Measurements from ENCODE around the gene HAX1.
"Not testable (repeated sequence)": the region's sequence is repeated elsewhere in the genome, so short reads cannot be mapped to it uniquely, and the experiment has no call there.

HAX1 gene

DNA sequence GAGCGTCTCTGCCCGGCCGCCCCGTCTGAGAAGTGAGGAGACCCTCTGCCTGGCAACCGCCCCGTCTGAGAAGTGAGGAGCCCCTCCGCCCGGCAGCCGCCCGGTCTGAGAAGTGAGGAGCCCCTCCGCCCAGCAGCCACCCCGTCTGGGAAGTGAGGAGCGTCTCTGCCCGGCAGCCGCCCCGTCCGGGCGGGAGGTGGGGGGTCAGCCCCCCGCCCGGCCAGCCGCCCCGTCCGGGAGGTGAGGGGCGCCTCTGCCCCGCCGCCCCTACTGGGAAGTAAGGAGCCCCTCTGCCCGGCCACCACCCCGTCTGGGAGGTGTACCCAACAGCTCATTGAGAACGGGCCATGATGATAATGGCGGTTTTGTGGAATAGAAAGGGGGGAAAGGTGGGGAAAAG is 15.2 kb downstream of the HAX1 start:
- DNase-seq: not testable (repeated sequence)

DNA sequence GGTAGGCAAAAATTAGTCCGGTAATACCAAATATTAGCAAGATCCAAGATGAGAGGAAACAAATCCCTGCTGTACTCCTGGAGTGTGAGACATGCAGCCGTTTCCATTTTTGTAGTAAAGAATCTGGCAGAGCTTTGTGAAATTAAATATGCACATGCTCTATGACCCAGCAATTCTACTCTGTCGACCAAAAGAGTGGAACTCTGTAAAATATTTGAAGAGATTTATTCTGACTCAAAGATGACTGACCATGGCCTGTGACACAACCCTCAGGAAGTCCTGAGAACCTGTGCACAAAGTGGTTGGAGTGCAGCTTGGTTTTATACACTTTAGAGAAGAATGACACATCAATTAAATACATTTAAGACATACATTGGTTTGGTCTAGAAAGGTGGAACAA is 16.2 kb downstream of the HAX1 start:
- DNase-seq: no peak

DNA sequence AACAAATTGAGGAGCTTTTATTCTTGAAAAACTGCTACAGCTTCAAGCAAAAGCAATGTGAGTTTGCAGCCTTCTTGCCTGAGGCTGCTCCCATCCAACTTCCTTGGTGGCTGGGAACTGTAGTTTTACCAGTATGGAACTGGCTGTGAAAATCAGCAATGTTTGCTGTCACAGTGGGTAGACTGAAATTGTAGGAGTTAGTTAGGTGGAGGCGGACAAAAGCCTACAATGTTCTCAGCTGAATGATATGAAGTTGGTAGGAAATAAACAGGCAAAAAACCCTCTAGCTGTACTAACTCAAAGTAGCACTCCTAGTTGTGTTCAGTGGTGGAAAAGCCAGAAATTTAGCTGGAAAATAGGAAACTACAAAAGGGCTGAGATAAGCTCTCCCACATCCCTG is 18.5 kb downstream of the HAX1 start:
- no peak for DNase-seq

DNA sequence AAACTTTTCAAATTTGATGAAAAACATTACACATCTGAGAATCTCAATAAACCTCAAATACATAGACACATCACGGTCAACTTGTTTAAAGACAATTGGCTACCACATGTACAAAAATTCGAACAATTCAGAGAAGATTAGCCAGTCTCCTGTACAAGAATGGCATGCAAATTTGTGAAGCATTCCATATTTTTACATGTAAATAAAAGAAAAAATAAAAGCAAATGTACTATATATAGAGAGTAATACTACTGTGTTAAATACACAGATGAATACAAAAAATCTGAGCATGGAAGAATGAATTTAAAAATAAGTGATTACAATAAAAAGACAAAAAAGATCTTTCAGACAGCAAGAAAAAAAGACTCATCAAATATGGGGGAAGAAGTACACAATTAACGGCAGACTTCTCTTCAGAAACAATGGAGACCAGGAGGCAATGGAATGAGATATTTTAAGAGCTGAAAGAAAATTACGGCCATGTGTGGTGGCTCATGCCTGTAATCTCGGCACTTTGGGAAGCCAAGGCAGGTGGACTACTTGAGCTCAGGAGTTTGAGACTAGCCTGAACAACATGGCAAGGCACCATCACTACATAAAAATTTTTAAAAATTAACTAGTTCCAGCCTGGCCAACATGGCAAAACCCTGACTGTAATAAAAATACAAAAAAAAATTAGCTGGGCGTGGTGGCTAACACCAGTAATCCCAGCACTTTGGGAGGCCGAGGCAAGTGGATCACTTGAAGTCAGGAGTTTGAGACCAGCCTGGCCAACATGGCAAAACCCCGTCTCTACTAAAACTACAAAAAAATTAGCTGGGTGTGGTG is 23.2 kb downstream of the HAX1 start:
- DNase-seq: no peak

DNA sequence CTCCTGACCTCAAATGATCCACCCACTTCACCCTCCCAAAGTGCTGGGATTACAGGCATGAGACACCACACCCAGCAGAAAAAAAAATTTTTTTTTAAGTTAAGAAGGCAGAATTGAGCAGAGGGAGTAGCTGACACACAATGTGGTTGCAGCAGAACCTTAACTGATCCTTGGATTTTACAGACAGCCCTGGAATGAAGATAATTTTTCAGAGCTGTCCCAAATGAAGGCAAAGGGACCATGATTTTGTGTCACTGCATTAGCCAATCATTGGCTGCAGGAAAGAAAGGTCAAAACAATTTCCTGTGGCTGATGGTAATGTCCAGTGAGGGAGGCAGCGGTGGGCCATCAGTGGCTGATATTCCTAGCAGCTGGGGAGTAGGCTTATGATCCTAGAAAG is 29.2 kb downstream of the HAX1 start:
- no peak for DNase-seq

DNA sequence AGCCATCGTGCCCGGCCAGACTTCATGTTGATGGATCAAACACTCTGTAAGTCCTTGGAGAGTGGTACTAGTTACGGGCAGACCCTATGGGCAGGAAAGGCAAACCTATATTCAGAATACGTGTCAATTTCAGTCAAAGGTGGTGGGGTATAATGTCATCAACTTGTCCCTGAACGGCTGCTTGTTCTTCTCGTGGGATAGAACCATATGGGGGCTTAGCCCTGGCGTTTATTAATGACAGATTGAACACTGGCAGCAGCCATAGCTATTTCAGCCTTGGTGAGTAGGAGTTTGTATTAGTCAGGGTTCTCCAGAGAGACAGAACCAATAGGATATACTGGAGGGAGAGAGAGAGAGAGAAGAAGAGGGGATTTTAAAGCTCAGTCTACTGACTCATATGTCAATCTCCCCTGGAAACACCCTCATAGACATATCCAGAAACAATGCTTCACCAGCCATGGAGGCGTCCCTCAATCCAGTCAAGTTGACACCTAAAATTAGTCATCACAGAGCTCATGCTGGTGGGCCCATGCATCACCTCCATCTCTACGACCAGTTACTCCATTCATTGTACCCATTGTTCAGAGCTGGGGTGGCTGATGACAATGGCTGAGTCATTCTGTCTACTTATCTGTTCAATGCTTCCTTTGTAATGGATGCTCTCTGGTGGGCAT is 32.4 kb downstream of the HAX1 start:
- DNase-seq: no peak

DNA sequence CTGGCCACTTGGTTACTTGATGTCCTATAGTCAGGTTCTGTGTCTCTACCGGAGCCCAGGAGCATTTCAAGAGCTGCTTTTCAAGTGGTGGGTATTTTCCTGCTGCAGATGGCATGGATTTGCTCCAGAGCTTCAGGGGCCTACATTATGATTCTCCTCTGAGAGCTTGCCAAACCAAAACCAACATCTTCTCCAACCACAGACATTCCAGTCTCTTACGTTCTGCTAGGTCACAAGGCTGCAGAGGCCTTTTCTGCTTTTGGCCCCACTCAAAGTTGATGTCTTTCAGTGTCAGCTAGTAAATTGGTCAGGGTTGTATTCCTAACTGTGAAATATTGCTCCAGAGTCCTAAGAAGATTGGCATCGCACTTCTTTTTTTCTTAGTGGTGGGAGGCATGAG is 33.7 kb downstream of the HAX1 start:
- no peak for DNase-seq

DNA sequence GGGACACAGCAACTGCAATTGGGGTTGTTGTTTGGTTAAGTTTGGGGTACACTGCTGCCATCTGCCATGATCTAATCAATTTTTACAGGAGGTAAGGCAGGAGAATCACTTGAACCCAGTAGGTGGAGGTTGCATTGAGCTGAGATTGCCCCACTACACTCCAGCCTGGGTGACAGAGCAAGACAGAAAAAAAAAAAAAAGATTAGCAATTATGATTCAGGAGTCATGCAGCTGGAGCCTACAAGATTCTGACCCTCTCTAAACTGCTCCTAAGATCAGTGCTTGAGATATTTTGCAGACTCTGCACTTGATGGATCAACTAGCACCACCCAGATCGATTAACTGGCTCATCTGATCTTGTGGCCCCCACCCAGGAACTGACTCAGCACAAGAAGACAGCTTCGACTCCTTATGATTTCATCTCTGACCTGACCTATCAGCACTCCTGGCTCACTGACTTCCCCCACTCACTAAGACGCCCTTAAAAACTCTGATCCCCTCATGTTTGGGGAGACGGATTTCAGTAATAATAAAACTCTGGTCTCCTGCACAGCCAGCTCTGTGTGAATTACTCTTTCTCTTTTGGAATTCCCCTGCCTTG is 35.3 kb downstream of the HAX1 start:
- not testable (repeated sequence) for DNase-seq

DNA sequence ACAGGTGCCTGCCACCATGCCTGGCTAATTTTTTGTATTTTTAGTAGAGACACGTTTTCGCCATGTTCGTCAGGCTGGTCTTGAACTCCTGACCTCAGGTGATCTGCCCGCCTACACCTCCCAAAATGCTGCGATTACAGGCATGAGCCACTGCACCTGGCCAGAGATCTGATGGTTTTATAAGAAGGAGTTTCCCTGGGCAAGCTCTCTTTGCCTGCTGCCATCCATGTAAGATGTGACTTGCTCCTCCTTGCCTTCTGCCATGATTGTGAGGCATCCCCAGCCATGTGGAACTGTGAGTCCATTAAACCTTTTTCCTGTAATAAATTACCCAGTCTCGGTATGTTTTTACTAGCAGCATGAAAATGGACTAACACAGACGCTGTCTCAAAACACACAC is 36.7 kb downstream of the HAX1 start:
- not testable (repeated sequence) for DNase-seq

DNA sequence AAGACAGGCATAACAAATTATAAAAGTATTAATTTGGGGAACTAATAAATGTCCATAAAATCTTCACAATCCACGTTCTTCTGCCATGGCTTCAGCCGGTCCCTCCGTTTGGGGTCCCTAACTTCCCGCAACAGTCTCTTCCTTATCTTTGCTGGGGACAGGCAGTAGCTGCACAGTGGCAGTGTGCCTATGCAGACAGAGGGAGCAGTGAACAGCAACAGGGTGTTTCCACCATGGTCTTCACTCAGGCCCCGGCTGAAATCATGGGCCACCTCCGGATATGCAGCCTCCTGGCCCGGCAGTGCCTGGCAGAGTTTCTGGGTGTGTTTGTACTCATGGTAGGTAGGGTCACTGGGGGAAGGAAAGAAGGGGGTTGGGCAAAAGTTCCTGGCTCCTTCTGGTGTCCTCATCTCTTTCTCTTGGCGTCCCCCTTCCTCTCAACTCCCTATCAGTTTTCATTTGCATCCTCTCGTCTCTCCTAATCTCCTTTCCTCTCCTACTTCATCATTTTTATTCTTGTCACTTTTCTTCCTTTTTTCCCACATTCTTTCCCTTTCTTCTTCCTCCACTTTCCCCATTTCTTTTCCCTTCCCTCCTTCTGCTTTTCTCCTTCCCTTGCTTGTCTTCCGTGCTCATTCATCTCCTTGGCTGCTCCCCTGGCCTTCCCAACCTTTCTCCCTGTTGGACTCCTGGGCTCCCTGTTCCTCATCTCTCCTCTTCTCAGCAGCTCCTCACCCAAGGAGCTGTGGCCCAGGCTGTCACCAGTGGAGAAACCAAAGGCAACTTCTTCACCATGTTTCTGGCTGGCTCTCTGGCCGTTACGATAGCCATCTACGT is 40.0 kb downstream of the HAX1 start:
- not testable (repeated sequence) for DNase-seq

DNA sequence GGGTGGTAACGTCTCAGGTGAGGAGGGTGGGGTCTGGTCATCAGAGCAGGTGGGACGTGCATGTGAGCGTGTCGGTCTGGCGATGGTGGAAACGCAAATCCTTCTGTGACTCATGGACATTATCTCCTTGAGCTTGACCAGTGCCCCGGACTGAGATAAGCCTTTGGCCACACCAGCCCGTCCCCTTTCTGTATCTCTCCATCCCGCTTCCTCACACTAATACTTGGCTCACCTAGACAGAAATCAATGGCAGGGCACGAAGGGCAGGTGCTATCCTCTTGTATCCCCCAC is 40.6 kb downstream of the HAX1 start:
- no peak for DNase-seq

DNA sequence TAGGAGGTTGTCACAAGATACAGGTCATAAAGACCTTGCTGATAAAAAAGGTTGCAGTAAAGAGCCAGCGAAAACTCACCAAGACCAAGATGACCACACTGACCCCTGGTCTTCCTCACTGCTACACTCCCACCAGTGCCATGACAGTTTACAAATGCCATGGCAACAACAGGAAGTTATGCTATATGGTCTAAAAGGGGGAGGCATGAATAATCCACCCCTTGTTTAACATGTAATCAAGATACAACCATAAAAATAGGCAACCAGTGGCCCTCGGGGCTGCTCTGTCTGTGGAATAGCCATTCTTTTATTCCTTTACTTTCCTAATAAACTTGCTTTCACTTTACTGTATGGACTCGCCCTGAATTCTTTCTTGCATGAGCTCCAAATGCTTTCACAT is 41.8 kb downstream of the HAX1 start:
- not testable (repeated sequence) for DNase-seq

DNA sequence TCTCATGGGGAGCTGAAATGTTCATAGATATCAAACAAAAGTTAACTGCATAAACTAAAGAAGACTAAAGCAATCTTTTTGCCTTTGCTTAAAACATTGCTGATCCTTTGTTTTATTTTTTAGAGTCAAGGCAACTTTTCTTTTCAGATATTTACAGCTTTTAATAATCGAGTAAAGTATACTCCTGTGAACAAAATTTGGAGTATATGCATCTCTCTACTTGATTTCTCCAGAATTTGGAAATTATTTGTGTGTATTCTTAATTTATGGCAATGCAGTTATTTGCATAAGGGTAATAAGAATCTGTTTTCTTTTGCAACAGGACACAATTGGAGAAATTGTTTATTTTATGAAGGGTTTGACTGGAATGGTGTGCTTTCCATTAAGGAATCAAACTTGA is 44.3 kb downstream of the HAX1 start:
- no peak for DNase-seq

DNA sequence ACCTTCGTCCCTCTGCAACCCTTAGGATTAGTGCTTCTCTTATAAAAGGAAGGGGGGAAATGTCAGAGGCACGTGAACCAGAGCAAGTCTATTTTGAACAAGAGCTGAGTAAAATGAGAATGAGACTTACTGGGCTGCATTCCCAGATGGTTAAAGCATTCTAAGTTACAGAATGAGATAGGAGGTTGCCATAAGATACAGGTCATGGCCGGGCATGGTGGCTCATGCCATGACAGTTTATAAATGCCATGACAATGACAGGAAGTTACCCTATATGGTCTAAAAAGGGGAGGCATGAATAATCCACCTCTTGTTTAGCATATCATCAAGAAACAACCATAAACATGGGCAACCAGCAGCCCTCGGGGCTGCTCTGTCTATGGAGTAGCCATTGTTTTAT is 46.0 kb downstream of the HAX1 start:
- no peak for DNase-seq

DNA sequence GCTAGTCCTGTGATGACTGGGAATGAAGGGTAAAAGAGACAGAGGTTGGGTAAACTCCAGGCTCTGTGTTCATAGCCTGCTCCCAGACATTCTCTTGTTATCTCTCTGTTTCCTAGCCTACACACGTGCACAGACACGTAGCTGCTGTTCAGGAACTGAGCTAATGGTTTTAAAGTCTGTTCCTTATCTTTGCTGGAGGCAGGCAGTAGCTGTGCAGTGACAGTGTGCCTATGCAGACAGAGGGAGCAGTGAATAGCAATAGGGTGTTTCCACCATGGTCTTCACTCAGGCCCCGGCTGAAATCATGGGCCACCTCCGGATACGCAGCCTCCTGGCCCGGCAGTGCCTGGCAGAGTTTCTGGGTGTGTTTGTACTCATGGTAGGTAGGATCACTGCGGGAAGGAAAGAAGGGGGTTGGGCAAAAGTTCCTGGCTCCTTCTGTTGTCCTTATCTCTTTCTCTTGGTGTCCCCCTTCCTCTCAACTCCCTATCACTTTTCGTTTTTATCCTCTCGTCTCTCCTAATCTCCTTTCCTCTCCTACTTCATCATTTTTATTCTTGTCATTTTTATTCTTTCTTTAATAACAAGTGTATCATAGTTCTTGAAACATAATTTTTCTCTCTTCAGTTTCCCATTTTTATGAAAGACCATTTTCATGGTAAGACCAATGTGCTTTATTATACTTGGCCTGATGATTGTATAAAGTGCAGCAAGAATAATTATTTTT is 48.6 kb downstream of the HAX1 start, which contains the start of gene AQP10:
Gene AQP10 (plus strand): TSS at position 212 of the 727 bp plus-strand sequence. CDS start 63 bp downstream, at position 275.
- DNase-seq: no peak

DNA sequence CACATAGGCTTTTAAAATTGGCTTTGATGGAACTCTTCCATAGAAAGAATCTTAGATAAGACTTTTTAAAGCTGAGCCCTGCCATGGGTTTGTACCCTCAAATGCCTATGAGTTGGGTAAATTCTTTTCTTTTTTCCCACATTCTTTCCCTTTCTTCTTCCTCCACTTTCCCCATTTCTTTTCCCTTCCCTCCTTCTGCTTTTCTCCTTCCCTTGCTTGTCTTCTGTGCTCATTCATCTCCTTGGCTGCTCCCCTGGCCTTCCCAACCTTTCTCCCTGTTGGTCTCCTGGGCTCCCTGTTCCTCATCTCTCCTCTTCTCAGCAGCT is 49.1 kb downstream of the HAX1 start:
- DNase-seq: not testable (repeated sequence)

DNA sequence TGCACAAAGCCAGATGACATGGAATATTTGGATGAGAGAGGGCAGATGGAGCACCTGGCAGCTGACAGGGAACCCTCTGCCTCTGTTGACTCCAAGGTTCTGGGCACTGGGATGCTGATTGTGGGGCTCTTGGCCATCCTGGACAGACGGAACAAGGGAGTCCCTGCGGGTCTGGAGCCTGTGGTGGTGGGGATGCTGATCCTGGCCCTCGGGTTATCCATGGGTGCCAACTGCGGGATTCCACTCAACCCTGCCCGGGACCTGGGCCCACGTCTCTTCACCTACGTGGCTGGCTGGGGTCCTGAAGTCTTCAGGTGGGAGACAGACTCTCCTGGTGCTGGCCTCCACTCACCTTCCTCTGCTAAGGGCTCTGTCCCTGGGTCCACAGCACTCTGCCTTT is 51.1 kb downstream of the HAX1 start:
- DNase-seq: no peak

DNA sequence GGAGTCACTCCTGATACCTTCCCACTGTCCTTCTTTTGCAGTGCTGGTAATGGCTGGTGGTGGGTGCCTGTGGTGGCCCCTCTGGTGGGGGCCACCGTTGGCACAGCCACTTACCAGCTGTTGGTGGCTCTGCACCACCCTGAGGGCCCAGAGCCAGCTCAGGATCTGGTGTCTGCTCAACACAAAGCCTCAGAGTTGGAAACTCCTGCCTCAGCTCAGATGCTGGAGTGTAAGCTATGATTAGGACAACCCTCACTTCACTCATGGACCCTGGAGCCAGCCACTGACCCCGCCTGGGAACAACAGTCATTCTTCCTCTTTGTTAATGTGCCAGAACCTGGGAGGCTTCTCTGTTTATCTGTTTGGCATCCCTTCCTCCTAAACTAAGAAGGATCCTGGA is 51.8 kb downstream of the HAX1 start:
- DNase-seq: no peak

DNA sequence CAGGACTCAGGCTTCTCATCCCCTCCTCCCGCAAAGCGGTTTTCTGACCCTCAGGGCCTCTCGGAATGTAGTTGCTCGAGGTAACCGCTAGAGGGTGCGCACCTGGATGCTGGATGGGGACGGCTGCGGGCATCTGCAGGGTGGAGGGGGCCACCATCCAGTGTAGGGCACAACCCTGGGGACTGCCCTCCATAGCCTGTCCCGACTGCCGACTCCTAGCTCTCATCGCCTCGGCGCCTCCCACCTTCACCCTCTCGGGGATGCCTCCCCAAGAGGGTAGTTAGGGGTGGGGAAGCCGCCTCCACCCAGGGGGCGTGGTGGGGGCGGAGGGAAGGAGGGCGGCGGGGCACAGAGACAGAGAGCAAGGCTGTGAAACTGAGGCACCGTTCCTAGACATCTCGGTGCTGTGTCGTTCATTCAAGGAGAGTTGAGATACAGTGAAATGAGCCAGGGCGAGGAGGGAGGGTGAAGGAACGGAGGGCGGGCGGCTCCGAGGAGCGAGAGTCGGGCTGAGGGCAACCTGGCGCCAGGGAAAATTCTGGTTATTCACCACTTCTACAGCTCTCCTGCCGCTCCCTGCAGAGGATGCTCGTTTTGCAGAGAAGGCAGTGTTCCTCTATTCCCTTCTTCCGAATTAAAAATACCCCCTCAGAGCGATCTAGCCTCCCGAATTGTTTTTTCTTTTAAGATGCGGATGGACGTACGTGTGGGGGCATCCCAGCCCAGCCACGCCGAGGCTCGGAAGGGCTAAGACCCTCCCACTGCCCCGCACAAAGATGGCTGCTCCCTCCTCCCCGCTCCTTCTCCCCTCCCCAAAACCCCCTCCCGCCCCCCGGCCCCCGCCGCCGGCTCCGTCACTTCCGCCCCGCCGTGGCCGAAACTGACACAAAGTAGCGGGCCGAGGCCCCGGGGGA is 52.5 kb downstream of the HAX1 start, which contains the start of gene ATP8B2:
Gene ATP8B2 (plus strand): TSS at position 857 of the 914 bp plus-strand sequence. CDS start 2,617 bp downstream, outside the sequence.
- DNase-seq: no peak

Data from NCI-H1417 treated with DMSO at 0.1 percent for 48 hours (cell line).